ENCODE results near the gene JARID2.

The JARID2 gene

DNA sequence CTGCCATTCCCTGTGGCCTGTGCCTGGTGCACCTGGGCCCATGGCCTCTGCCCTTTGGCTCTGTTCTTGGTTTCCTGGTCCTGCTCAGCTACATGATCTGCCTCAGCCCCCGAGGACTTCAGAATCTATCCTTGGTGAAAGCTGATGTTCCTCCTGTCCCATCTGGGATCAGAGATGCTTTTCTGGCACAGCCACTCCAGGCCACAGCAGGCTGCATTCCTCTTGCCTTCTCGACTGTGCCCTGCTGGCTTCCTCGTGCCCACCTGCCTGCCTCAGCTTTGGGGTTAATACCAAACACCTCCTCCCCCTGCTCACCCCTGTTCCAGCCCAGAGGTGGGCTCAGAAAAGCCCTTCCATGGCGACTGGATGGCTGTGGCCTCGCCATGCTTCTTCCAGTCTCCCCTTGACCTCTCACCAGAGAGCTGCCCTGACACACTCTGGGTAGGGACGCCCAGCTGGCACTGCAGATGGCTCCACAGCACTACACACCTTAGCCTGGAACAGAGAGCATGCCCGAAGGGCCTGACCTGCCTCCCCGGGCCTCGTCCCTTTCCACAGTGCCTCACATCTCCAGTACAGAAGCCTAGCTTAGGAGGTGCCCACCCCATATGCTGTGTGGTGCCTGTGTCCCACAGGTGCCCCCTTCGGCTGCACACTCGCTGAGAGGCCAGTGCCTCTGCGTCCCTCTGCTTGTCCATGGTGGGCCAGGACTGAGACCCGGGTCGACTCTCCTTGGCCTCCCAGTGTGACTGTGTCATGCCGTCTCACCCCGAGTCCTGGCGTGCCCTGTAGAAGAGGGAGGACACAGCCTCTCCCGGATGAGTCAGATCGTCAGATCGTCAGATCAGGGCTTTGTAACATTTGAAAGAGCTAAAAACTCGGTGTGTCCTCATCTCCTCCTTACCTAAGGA lies 268.2 kb downstream of the JARID2 start:
- no peak for DNase-seq

DNA sequence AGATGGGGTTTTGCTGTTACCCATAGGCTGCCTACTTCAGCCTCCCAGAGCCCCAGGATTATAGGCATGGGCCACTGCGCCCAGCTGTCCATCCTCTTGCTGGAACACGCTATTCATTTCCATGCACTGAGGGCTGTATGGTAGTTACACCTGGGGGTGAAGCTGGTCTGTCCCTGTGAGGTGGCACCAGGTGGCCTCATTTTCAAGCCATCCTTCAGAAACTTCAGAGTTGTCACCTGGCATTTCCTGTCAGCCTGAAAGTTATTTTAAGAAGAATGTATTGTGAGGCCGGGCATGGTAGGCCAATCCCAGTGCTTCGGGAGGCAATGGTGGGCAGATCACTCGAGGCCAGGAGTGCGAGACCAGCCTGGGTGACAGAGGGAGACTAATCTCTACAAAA lies 269.4 kb downstream of the JARID2 start:
- DNase-seq = no peak

DNA sequence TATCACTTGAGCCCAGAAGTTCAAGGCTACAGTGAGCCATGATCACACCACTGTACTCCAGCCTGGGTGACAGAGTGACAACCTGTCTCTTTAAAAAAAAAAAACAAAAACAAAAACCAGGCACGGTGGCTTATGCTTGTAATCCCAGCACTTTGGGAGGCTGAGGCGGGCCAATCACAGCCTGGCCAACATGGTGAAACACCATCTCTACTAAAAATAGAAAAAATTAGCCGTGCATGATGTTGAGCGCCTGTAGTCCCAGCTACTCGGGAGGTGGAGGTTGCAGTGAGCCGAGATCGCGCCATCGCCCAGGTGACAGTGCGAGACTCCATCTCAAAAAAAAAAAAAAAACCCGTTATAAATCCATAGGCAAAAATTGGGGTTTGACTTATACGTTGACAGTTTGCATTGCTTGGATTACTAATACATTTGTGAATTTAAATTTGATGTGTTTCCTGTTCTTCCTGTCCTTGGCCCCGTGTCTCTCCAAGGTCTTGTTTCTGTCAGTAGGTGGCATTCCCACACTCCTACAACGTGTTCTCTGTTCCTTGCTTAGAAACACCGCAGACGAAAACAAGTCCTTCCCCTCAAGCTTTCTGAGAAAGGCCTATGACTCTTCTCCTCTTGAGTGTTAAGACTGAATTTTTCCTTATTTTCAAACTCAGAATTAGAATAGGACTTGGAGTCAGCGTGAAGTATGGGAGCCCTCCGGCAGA lies 269.9 kb downstream of the JARID2 start:
- DNase-seq = no peak

DNA sequence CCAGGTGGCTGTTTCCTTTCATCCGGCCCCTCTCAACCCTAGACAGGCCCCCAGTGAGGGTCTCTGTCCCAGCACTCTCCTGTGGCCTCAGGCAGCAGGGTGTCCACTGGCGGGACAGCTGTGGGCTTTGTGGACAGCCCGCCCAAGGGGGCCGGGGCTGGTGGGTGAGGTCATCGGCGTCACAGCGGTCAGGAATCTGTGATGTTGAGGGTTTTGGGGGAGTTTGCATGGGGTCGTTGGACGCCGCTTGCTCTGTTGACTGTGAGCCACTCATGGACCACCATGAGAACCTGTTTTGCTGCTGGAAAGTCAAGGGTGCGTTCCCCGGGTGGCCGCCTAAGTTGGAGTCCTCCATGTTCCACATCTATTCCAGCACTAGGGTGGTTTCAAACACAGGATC lies 270.5 kb downstream of the JARID2 start:
- no peak for DNase-seq

DNA sequence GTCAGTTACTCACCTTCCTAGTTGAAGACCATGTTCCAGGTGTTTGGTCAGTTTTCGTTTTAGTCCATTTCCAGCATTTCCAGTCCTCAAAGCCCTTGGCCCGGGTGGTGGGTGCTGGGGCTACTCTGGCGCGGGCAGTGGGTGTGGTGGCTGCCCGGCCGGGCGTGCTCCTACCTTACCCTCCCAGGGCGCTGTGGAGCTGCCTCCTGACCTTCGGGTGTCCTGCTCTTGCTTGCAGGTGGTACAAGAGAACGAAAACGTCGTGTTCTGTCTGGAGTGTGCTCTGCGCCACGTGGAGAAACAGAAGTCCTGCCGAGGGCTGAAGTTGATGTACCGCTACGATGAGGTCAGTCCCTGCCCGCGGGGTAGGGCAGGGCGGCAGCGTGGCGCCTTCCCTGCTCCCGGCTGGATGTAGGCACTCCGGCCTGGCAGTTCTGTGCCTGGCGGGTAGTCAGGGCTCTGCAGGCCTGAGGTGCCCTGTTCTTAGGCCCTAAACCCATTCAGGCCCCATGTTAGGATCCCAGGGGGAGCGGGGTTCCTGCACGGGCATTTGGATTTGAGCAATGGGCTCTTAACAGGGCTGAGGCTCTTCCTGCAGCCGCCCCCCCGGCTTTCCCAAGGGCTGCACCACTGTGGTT lies 271.2 kb downstream of the JARID2 start:
- no peak for DNase-seq

DNA sequence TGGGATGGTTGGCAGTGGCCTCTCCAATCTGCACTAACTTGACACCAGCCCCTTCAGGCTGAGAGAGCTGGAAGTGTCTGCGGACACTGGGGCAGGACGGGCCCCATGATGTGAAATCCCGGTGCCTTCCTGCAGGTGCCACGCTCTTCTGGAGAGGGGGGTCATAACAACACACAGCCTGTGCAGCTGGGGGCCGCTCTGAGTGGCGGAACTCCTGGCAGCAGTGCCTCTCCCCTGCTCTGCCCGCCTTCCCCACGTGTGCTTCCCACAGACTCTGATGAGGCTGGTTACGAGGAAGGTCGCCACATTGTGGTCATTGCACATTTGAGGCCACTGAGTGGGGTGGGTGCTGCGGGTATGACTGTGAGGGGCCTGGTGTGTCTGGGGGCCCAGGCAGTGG lies 271.7 kb downstream of the JARID2 start:
- no peak for DNase-seq

DNA sequence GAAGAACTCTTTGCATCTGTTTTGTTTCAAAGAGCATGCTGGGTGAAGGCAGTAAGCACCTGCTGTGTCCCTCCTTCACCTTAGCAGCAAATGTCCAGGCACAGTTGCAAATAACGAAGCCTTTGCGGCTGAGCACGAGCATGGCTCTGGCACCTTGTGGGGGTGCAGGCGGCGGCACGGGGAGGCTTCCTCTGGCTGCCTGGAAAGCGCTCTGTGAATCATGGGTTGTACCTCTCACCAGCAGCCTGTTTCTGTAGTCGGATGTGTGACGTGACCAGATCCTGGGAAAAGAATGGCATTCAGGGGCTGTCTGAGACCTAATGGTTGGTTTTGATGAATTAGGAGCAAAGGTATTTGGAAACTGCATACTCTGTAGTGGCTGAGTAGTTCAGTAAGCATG lies 272.2 kb downstream of the JARID2 start:
- no peak for DNase-seq

DNA sequence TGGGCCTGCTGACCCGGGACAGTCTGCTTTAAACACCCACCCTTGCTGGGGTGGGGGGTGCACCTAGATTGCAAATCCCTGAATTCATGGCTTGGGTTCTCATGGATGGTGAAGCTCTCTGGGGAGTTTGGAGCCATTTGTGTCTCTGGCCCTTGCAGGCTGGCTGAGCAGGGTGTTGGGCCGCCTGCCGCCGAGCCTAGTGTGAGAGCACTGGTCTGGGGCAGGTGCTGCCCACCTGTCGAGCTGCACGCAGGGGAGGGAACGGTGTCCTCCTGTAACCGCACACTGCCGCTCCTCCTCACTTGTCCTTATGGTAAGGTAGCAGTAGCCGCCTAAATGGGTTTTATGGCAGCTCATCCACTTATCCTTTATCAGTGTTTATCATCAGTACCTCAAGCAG lies 273.0 kb downstream of the JARID2 start:
- DNase-seq = no peak

DNA sequence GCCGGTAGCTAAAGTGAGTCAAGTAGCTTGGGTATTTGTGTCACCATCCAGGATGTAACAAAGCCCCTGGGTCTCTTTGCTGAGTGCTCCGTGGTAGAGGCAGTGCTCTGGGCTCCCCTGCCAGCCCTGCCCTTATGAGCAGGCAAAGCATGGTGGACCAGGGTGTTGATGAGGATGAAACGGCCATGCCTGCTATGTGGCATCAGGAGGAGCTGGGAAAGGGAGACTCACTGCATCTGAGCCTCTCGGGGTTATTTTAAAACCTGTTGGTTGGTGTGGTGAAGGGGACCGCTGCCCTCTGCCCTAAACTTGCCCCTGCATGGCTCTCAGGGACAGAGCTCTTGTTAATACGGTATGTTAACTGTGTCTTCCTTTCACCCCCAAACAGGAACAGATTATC lies 273.8 kb downstream of the JARID2 start:
- no peak for DNase-seq

DNA sequence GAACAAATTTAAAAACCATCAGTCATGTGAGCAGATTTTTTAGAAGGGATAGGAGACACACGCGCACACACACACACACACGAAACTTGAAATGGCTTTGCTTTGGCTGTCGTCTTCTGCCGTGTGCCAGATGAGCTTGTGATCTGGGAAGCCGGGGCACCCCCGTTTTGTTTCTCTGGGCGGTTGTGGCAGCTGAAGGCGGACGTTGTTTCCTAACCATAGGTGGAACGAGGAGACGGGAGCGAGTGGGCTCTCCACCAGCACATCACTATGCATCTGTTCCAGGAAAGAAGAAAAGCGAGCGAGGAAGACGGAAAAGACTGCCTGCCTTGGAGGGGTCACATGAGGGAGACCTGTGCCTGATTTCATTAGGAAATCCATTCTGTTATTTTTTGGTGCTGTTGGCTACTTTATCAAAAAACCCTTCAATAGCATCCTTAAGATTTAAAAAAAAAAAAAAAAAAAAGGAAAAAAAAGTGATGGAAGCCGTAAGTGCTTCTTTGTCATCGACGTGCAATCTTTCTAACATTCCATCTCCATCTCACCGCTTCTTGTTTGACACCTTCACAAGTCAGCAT lies 274.8 kb downstream of the JARID2 start:
- no peak for DNase-seq

DNA sequence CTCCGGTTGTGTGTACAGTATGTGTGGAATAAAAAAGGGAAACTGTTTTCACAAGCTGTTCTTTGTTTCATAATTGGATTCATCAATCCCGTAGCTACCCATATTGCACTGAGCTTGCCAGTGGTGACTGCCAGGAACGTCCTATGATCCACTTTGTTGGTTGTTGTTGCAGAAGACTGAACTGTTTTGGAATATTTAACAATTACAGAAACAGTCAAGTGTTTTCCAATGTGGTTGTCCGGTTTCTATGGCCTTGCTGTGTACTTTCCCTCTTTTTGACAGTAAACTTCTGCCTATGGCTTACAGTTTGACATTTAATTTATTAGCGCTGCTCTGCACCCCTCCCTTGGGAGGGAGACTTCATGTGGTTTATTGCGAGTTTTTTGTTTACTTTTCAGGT lies 275.7 kb downstream of the JARID2 start:
- no peak for DNase-seq

DNA sequence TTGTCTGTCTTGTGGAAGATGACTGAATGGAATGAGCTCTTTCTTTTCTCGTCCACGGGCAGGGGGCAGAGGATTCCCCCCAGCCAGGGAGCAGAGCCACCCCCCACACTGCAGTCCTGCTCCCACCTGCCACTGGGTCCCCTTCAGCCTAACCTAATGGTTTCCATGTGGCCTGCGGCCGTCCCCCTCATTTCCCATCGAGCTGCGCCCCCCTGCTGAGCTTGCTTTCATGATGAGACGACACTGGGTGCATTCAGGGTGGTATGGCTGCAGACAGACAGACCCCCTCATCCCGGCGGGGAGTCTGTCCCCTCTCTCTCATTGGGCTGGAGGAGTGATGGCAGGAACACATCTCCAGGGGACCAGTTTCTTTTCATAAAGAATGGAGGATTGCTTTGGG lies 276.2 kb downstream of the JARID2 start:
- no peak for DNase-seq

DNA sequence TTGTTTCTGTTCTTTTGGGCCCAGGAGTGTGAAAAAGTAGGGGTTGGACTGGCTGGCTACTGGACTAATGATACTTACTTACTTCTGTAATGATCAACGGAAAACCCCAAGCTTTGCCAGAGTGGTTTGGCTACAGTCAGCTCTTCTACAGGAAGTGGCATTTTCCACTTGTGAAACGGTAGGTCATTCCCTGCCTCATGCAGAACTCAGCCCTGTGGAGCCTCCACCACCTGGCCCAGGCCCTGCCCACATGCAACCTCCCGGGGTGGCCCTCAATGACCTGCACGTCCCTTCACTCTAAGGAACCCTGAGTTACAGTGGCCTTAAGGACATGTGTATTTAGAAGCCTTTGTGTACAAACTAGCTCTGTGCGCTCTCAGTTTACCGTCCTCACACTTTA lies 276.6 kb downstream of the JARID2 start:
- DNase-seq = no peak

DNA sequence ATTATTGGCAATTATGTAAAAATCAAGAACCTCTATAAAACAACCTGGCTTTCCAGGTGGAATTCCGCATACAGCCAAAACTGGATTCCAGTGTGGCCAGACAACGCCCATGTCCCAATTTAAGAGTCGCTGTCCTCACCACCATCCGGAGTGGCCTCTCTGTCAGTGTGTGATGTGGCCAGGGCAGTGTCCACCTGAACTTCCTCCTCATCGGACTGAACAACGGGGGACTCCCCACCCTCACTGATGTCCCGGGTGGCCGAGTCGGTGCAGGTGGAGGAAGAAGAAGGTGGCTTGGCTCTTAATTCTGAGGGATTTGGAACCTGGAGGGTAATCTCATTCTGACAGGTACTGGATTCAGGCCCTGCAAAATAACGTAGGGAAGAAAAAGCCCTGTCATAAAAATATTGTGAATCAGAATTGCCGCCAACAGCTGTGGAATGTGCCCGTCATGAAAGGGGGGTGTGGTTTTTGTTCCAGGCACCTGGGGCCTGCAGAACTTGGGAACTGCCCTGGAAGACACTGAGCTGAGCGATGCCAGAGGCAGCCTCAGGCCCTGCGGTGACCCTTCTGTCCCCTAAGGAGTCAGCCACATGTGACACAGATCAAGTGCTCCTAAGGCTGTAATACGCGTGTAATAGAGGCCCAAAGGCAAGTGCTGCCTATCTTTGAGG lies 277.1 kb downstream of the JARID2 start:
- DNase-seq = no peak

DNA sequence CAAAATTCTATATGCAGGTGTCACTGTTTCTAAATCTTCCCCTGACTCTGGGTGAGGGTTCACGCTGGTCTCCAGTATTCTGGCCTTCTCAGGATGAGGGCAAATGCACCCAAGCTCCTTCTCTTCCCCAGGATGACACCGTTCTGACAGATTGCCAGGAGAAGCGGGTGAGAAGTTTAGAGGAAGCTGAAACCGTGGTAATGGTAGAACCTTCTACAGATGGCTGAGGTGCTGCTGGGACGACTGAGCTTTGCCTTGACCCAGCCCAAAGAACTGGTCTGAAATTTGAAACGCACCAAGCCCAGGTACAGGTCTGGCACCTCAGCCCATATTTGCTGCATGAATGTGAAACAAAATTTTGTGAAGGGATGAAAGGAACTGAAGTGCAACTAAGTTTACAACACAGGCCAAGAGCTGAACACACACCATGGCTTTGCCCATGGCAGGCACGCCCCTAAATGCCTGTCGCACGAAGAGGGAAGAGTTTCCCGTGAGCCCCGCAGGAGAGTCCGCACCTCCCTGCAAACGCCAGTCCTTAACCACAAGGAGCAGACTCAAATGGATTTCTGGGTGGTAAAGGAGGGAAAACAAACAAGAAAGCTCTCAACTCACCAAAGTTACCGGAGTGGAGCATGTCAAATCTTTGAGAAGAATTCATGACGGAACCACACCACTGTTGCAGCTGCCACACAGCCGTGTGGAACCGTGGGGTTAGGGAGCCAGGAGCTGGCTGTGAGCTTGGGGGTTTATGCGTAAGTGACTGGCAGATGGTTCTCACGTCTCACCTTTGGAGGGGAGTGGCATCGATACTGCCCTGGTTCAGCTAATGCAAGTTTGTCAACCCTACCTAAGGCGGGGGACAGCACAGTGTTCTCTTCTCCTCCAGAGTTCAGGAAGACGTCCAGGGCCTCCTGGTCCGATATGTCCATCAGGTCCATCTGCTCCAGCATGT lies 278.1 kb downstream of the JARID2 start:
- no peak for DNase-seq

DNA sequence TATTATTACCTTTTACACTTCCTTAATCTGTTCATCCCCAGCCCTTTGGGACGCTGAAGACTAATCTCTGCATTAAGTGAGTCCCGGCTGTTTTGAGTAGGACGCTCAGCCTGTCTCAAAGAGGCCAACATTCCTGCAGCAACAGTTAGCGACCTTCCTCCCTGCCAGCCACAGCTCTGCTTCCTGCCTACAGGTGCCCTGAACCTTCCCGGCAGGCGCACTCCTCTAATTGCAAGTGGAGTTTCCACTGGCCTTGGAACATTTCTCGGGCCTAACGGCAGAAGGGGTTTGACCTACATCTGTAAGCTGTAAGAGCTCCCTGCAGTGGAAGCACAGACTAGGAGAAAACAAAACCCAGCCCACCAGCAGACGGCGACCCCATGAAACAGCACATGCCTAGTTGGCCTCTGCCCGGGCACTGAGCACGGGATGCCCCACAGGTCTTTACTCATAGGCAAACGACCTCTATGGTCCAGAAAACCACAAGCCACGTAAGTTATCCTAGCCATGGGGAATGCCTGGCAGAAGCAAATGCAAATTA lies 279.1 kb downstream of the JARID2 start:
- no peak for DNase-seq

DNA sequence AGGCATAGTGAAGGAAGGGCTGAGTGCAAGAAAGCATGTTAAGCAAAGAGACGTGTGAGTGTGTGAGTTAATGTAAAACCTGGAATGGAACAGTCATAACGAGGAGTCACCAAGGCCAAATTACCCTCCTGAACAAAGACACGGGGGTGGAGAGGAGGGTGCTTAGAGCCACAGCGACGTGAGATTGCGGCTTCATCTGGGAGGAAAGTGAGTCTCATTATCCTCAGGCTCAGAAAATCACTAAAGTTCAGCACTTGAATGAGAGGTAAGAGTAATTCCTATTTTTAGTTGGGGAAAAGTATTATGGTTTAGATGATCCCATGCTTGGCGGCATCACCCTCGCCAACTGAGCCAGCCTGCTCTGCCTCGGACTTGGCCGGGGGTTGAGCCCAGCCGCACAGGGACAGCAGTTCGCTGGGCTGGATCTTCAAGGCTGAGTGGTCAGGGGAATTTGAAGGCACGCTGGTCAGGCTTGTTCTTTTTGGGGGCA lies 280.4 kb downstream of the JARID2 start:
- DNase-seq = no peak

DNA sequence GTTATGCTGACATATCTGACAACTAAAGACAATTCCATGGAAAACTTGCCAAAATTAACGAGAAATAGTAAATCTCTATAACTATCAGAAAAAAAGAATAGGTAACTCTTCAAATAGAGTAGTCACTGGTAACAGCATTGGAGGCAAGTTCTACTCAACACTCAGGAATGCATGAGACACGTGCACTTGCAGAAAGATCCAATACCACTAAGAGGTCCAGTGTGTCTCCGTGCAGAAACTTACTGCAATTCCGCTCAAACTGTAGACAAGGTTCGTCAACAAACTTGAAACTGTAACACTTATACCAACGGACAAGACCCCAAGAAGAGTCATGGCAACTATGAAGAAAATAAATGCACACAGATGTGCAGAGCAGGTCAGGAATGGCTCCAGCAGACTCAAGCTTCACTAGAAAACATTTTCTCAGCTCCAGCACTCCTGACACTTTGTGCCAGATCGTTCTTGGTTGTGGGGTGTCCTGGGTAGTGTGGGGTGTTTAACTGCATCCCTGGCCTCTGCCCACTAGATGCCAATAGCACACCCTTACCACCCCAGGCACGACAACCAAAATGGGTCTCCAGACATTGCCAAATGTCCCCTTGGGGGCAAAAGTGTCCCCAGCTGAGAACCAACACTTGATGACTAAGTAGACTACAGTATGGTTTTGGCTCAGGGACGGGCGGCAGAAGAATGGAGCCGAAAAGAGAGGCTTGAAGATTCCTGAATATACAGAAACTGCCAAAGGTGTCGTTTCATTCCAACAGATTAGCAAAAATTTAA lies 282.2 kb downstream of the JARID2 start:
- no peak for DNase-seq

DNA sequence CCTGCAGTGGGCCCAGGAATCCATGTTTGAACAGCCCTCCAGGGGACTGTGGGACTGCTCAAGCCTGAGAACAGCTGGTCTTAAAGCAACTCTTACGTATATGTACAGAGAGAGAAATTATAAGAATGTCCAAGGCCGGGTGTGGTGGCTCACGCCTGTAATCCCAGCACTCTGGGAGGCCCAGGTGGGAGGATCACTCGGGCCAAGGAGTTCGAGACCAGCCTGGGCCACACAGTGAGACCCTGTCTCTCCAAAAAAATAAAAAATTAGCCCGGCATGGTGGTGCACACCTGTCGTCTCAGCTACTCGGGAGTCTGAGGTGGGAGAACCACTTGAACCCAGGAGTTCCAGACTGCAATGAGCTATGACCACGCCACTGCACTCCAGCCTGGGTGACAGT lies 283.0 kb downstream of the JARID2 start:
- no peak for DNase-seq

DNA sequence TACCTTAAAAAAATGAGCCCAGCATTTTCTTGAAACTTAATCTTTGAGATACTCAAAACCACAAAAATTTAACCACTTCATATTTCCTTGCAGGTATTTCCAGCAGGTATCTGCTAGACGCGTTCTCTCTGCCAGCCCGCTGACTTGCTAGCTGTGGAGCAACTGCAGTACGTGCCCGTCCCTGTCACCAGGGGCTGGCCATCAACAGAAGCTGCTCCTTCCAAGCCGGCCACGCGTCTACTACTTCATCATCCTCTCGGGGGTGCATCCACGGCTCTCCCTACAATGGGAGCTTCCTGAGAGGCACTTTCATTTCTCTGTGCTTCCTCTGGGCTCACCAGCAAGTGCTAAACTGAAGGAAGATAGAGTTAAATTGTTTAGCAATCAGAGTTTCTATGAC lies 284.5 kb downstream of the JARID2 start:
- DNase-seq = no peak

Data from activated naive CD4-positive, alpha-beta T cell treated with Interleukin-2 at 50 U/mL for 16 hours (primary cell).